CD4-positive, alpha-beta T cell (primary cell): Measurements from ENCODE around the gene DYNC1H1. TPM values are rescaled to one million over a fixed set of nuclear protein-coding genes. Genes with fewer than 3 reads are reported as not detected.

Experiments
- ATAC-seq: fragments of 200-7000 bp; cut with Tn5 transposase; one replicate; pipeline ENCODE4 v1.10.0; 2022; ENCODE audit warnings: mild to moderate bottlenecking; ENCODE audit not compliant: poor library complexity
- CTCF ChIA-PET: fragments of 350-600 bp; sonication (Branson Sonifier 250); formaldehyde crosslinking; loops from one replicate; lab custom pipeline; 2021; ENCODE audit warnings: antibody characterized with exemption, inconsistent platforms; lab: Charles Lee
- POLR2A ChIA-PET: fragments of 350-600 bp; sonication (Branson Sonifier 250); formaldehyde crosslinking; loops from one replicate; lab custom pipeline; 2021; ENCODE audit warnings: antibody characterized with exemption, inconsistent platforms; lab: Charles Lee
- DNase-seq, 14 experiments: peaks; one replicate each; pipeline ENCODE4 v3.0.0-alpha.2; 2013 to 2020; ENCODE audit warnings: mixed read lengths in 2 of 14
- H3K27ac ChIP-seq, 2 donors: one replicate each; pipeline versions ENCODE4 v1.5.1 to v1.7.0; 2013; ENCODE audit warnings: low read length in 2 of 2, low read depth in 1 of 2, mild to moderate bottlenecking in 1 of 2
- H3K27me3 ChIP-seq, 2 experiments: 1 replicate in 1 of 2; 2 replicates in 1 of 2; pipeline versions ENCODE4 v1.6.1 to v1.7.0; 2013; ENCODE audit warnings: low read length in 2 of 2, control low read depth in 1 of 2, mild to moderate bottlenecking in 1 of 2, moderate library complexity in 1 of 2; ENCODE audit not compliant: insufficient read depth in 2 of 2, control insufficient read depth in 1 of 2
- H3K36me3 ChIP-seq: one replicate; pipeline ENCODE4 v1.6.1; 2013; ENCODE audit warnings: low read length, control low read depth; ENCODE audit not compliant: insufficient read depth
- H3K4me1 ChIP-seq: one replicate; pipeline ENCODE4 v1.6.1; 2013; ENCODE audit warnings: low read length, control low read depth; ENCODE audit not compliant: insufficient read depth
- H3K4me3 ChIP-seq: one replicate; pipeline ENCODE4 v1.5.1; 2013; ENCODE audit warnings: mild to moderate bottlenecking, low read length, moderate library complexity
- H3K9me3 ChIP-seq, 2 experiments: 1 replicate in 1 of 2; 2 replicates in 1 of 2; pipeline versions ENCODE4 v1.6.1 to v1.7.0; 2013; ENCODE audit warnings: low read length in 2 of 2, mild to moderate bottlenecking in 2 of 2, control low read depth in 1 of 2, moderate library complexity in 1 of 2; ENCODE audit not compliant: control insufficient read depth in 1 of 2, insufficient read depth in 1 of 2
- H3K27ac Mint-ChIP-seq: one replicate; pipeline ENCODE4 v1.8.0; 2020; ENCODE audit warnings: mixed read lengths
- H3K27me3 Mint-ChIP-seq: one replicate; pipeline ENCODE4 v1.8.0; 2021; ENCODE audit warnings: mixed read lengths
- H3K36me3 Mint-ChIP-seq: one replicate; pipeline ENCODE4 v1.8.0; 2021; ENCODE audit warnings: low read depth, mixed read lengths
- H3K4me1 Mint-ChIP-seq: one replicate; pipeline ENCODE4 v1.8.0; 2021; ENCODE audit warnings: low read depth, mixed read lengths
- H3K4me3 Mint-ChIP-seq: one replicate; pipeline ENCODE4 v1.8.0; 2020; ENCODE audit warnings: mild to moderate bottlenecking, mixed read lengths
- H3K9me3 Mint-ChIP-seq: one replicate; pipeline ENCODE4 v1.8.0; 2020; ENCODE audit warnings: mixed read lengths
- CTCF ChIP-seq: fragments of 200-600 bp; IDR thresholded peaks from one replicate; pipeline ENCODE4 v1.8.0; 2022; ENCODE audit warnings: antibody characterized with exemption, mild to moderate bottlenecking
- intact Hi-C, 2 experiments: fragments of 100-400 bp; cut with DNase I in 1 of 2; cut with micrococcal nuclease in 1 of 2; formaldehyde crosslinking; loops; one replicate each; pipeline versions ENCODE4 v1.15.1 to v1.9.0; 2023 to 2025; cut with DNase I, micrococcal nuclease
- total RNA-seq, 174 experiments: library from RNA in 2 of 174; stranded (reverse) in 2 of 174; gene quantifications; one replicate each; pipeline ENCODE4 v1.2.3 and lab custom pipeline; 2021 to 2026

Gene DYNC1H1
- total RNA-seq, 2 experiments from 2014 or later, result 286 to 293 TPM

GRCh38 chr14:102033241-102033640, 68.9 kb downstream of the DYNC1H1 start:
- H3K4me1 Mint-ChIP-seq, result no peaks in the 10 kb centered on the region
- no peak overlapping the region for H3K27ac ChIP-seq
- TF ChIP-seq CTCF, result no peak
- intact Hi-C loops, result loop anchor here in 1 of 2 experiments (10.0 kb wide), 1 partner anchor 52 kb away; the partner anchor contains the start of gene HSP90AA1
- no peaks in the 10 kb centered on the region for H3K4me1 ChIP-seq
- no peaks in the 10 kb centered on the region for H3K9me3 ChIP-seq
- CTCF ChIA-PET, result no interaction called here
- no peaks in the 10 kb centered on the region for H3K27me3 Mint-ChIP-seq
- ATAC-seq (no peak), DNase-seq (no peak)
- H3K9me3 Mint-ChIP-seq, result no peaks in the 10 kb centered on the region
- no peak overlapping the region for H3K27ac Mint-ChIP-seq
- H3K36me3 ChIP-seq, result peaks cover 94% of the 10 kb centered on the region
- no peak overlapping the region for H3K4me3 ChIP-seq
- peaks cover 89% of the 10 kb centered on the region for H3K36me3 Mint-ChIP-seq
- no peak overlapping the region for H3K4me3 Mint-ChIP-seq
- POLR2A ChIA-PET, result no interaction called here
- no peaks in the 10 kb centered on the region for H3K27me3 ChIP-seq

- H3K4me3 Mint-ChIP-seq, result no peak overlapping the region
- POLR2A ChIA-PET, result no interaction called here
- ATAC-seq (no peak), DNase-seq (no peak)
- H3K9me3 Mint-ChIP-seq, result no peaks in the 10 kb centered on the region
- CTCF ChIA-PET, result no interaction called here
- H3K27me3 Mint-ChIP-seq, result no peaks in the 10 kb centered on the region
- no peaks in the 10 kb centered on the region for H3K4me1 ChIP-seq
- peaks cover 94% of the 10 kb centered on the region for H3K36me3 ChIP-seq
- no peak overlapping the region for H3K27ac Mint-ChIP-seq
- no peak for TF ChIP-seq CTCF
- no peak overlapping the region for H3K4me3 ChIP-seq
- no peaks in the 10 kb centered on the region for H3K4me1 Mint-ChIP-seq
- intact Hi-C loops, result loop anchor here in 1 of 2 experiments (10.0 kb wide), 1 partner anchor 50 kb away; the partner anchor contains the start of gene HSP90AA1
- no peaks in the 10 kb centered on the region for H3K27me3 ChIP-seq
- H3K27ac ChIP-seq, result no peak overlapping the region
- H3K36me3 Mint-ChIP-seq, result peaks cover 89% of the 10 kb centered on the region
- H3K9me3 ChIP-seq, result no peaks in the 10 kb centered on the region
Observed at GRCh38 chr14:102034301-102034700, 69.9 kb downstream of the DYNC1H1 start.

GRCh38 chr14:102035914-102036313, 71.5 kb downstream of the DYNC1H1 start:
- Histone ChIP-seq H3K4me1 (no peaks in the 10 kb centered on the region), H3K9me3 (no peaks in the 10 kb centered on the region), H3K27ac (no peak overlapping the region), H3K4me3 (no peak overlapping the region), H3K36me3 (peaks cover 95% of the 10 kb centered on the region), H3K27me3 (no peaks in the 10 kb centered on the region)
- no peak for TF ChIP-seq CTCF
- CTCF ChIA-PET, result no interaction called here
- DNase-seq (no peak), ATAC-seq (no peak)
- Mint-ChIP-seq H3K4me1 (no peaks in the 10 kb centered on the region), H3K27me3 (no peaks in the 10 kb centered on the region), H3K36me3 (peaks cover 89% of the 10 kb centered on the region), H3K4me3 (no peak overlapping the region), H3K27ac (no peak overlapping the region), H3K9me3 (no peaks in the 10 kb centered on the region)
- POLR2A ChIA-PET, result no interaction called here
- intact Hi-C loops, result loop anchor here in 1 of 2 experiments (10.0 kb wide), 1 partner anchor 49 kb away; the partner anchor contains the start of gene HSP90AA1
